Measurements from ENCODE around the gene PRSS3. TPM values are rescaled to one million over a fixed set of nuclear protein-coding genes. Genes with fewer than 3 reads are reported as not detected.
"Not testable (repeated sequence)": the region's sequence is repeated elsewhere in the genome, so short reads cannot be mapped to it uniquely, and the experiment has no call there.

The PRSS3 gene
- total RNA-seq, 3 donors from 2014 or later: 0.76 to 1.3 (median 0.82) TPM

DNA sequence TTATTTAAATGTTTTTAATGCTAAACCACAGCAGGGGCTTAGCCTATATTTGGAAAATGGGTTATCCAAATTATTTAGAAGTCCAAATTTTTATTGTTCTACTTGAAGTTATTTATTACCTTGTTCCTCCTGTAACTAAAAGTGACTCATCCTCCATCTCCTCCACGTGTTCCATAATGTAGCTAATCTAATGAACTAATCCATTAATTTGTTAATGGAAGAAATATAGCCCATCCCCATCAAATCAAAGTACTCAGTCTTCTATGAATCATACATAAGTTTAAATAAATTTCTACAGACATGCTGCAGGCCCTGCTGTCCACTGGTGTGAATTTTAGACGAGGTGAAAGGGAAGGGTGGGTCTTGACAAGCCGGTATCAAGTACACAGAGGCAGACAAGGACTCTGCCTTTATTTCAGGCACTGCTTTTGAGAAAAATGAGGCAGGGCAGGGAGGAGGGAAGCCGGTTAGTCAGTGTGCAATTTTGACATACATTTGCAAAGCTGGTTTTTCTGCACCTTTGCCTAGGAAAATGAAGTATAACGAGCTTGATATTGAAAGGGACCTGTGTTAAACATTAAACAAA lies 21.2 kb upstream of the PRSS3 start:
- not testable (repeated sequence) for H3K27me3 Mint-ChIP-seq (ENCODE audit: low read depth); H3K9me3 Mint-ChIP-seq; H3K4me3 Mint-ChIP-seq; H3K36me3 Mint-ChIP-seq (ENCODE audit: insufficient read depth); ATAC-seq; H3K4me1 Mint-ChIP-seq (ENCODE audit: low read depth); DNase-seq

DNA sequence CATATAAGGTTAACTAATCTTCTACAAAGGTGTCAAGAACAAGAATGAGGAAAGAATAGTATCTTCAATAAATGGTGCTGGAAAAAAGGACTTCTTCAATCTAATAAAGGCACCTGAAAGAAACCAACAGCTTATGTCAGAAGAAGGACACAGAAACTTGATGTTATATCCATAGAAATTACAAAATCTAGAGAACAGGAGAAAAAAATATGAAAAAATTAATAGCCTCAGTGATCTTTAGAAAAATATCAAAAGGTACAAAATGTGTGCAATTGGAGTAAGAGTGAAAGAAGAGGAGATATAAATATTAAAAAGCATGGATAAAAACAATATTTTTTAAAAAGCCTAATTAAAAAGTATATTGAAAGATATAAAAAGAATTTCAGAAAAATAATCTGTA lies 18.8 kb upstream of the PRSS3 start:
- DNase-seq (no peak), ATAC-seq (no peak)
- no peaks in the 10 kb centered on the region for H3K9me3 Mint-ChIP-seq
- H3K4me1 Mint-ChIP-seq (ENCODE audit: low read depth): peaks cover 3% of the 10 kb centered on the region
- H3K4me3 Mint-ChIP-seq: no peak overlapping the region
- H3K27me3 Mint-ChIP-seq (ENCODE audit: low read depth): no peaks in the 10 kb centered on the region
- no peaks in the 10 kb centered on the region for H3K36me3 Mint-ChIP-seq (ENCODE audit: insufficient read depth)

- ATAC-seq: peak; percentile 84 to 93
- DNase-seq: peak; percentile 26
- no peaks in the 10 kb centered on the region for H3K36me3 Mint-ChIP-seq (ENCODE audit: insufficient read depth)
- H3K4me1 Mint-ChIP-seq (ENCODE audit: low read depth): peaks cover 3% of the 10 kb centered on the region
- no peaks in the 10 kb centered on the region for H3K9me3 Mint-ChIP-seq
- no peaks in the 10 kb centered on the region for H3K27me3 Mint-ChIP-seq (ENCODE audit: low read depth)
- no peak overlapping the region for H3K4me3 Mint-ChIP-seq
Measured at GRCh38 chr9:33778700-33779351, 16.5 kb upstream of the PRSS3 start.

DNA sequence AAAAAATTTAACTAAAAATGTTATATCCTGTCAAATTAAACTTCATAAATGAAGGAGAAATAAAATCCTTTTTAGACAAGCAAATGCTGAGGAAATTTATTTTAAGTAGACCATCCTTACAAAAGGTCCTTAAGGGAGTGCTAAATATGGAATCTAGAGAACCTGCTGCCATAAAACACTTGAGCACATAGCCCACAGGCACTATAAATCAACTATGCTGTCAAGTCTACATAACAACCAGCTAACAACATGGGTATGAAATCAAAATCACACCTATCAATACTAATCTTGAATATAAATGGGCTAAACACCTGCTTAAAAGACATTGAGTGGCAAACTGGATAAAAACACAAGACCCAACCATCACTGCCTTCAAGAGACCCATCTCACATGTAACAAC lies 15.1 kb upstream of the PRSS3 start:
- DNase-seq: no peak
- Mint-ChIP-seq H3K4me1 (ENCODE audit: low read depth) (peaks cover 3% of the 10 kb centered on the region), H3K27me3 (ENCODE audit: low read depth) (no peaks in the 10 kb centered on the region), H3K36me3 (ENCODE audit: insufficient read depth) (no peaks in the 10 kb centered on the region), H3K9me3 (no peaks in the 10 kb centered on the region), H3K4me3 (no peak overlapping the region)
- no peak for ATAC-seq

DNA sequence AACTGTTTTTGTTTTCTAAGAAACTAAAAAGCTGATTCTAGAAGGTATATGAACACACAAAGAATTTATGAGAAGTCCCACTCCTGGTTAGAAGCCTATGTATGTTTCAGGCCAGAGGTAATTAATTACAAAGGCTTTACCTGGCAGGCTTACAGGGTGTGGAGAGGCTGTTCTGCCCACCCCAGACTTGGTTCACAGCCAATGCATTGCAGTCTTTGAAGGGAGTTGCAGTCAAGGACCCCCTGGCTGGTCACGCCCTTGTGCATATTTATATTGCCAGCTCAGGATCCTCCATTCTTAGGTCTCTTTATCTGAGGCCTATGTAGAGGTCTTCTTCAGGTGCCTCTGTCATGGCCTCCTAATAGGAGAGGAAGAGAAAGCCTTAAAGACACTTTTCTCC lies 13.6 kb upstream of the PRSS3 start:
- no peak for ATAC-seq
- H3K4me1 Mint-ChIP-seq (ENCODE audit: low read depth): peaks cover 3% of the 10 kb centered on the region
- peaks cover 2% of the 10 kb centered on the region for H3K27me3 Mint-ChIP-seq (ENCODE audit: low read depth)
- H3K36me3 Mint-ChIP-seq (ENCODE audit: insufficient read depth): no peaks in the 10 kb centered on the region
- DNase-seq: no peak
- no peak overlapping the region for H3K4me3 Mint-ChIP-seq
- no peaks in the 10 kb centered on the region for H3K9me3 Mint-ChIP-seq

GRCh38 chr9:33782395-33783152 lies 12.8 kb upstream of the PRSS3 start:
- H3K4me3 Mint-ChIP-seq: no peak overlapping the region
- no peaks in the 10 kb centered on the region for H3K9me3 Mint-ChIP-seq
- no peak for ATAC-seq
- peaks cover 3% of the 10 kb centered on the region for H3K4me1 Mint-ChIP-seq (ENCODE audit: low read depth)
- no peaks in the 10 kb centered on the region for H3K36me3 Mint-ChIP-seq (ENCODE audit: insufficient read depth)
- no peak for DNase-seq
- peaks cover 2% of the 10 kb centered on the region for H3K27me3 Mint-ChIP-seq (ENCODE audit: low read depth)

DNA sequence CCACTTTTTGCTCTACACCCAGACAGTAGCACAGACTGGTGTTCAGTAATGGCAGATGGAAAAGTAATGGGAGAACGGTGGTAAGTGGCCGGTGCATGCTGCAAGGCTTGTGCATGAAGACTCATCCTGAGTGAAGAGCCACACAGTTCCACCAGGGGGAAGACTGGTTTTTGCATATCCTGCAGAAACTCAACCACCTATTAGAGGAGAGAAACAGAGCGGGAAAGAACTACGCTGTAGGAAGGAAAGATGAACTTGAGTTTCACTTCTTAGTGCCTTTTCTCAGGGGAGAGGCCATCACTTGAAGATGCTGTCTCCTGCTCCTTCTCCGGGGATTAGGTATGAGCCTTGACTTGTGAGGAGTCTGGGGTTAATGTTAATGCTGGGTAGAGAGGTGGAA lies 9.4 kb upstream of the PRSS3 start:
- no peaks in the 10 kb centered on the region for H3K36me3 Mint-ChIP-seq (ENCODE audit: insufficient read depth)
- DNase-seq (no peak), ATAC-seq (no peak)
- H3K4me3 Mint-ChIP-seq: no peak overlapping the region
- H3K9me3 Mint-ChIP-seq: no peaks in the 10 kb centered on the region
- H3K27me3 Mint-ChIP-seq (ENCODE audit: low read depth): peaks cover 3% of the 10 kb centered on the region
- no peaks in the 10 kb centered on the region for H3K4me1 Mint-ChIP-seq (ENCODE audit: low read depth)

DNA sequence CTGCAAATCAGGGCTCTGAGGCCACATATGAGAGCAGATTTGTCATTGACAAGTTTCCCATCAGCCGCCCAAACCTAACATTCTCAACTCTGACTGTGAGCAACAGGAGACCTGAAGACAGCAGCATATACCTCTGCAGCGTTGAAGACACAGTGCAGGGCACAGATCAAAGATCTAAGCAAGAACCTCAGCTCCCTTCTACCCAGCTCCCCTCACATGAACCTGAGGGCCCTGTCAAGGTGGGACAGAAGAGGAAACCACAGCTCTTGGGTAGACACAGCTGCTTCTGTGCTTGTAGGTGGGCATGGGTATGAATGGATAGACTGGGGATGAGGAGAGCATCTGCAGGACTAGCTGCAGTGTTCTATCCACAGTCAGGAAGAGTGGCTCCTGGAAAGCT lies 8.7 kb upstream of the PRSS3 start:
- Mint-ChIP-seq H3K36me3 (ENCODE audit: insufficient read depth) (no peaks in the 10 kb centered on the region), H3K4me3 (no peak overlapping the region), H3K9me3 (no peaks in the 10 kb centered on the region), H3K4me1 (ENCODE audit: low read depth) (no peaks in the 10 kb centered on the region), H3K27me3 (ENCODE audit: low read depth) (peaks cover 7% of the 10 kb centered on the region)
- no peak for DNase-seq
- no peak for ATAC-seq

- no peak overlapping the region for H3K4me3 Mint-ChIP-seq
- no peaks in the 10 kb centered on the region for H3K9me3 Mint-ChIP-seq
- peaks cover 7% of the 10 kb centered on the region for H3K27me3 Mint-ChIP-seq (ENCODE audit: low read depth)
- H3K4me1 Mint-ChIP-seq (ENCODE audit: low read depth): no peaks in the 10 kb centered on the region
- H3K36me3 Mint-ChIP-seq (ENCODE audit: insufficient read depth): no peaks in the 10 kb centered on the region
- DNase-seq: no peak
- ATAC-seq: no peak
Measured at GRCh38 chr9:33787839-33788238, 7.5 kb upstream of the PRSS3 start.

DNA sequence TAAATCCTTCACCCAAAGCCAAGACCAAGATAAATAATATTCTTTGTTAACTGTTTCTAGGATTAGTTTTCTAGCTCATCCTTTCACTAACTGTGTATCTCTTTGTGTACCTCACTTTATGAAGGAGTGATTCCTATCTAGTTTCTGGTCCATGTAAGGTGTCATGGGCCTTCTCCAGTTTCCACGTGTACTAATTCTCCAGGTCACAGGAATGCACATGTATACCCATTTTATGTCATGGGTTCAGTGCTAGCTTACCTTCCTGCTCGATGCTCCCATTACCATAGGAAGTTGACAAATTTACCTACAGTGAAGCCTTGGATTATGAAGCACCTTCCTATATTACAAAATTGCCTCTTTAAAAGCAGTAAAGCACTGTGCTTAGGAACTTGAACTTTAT lies 5.9 kb upstream of the PRSS3 start:
- not testable (repeated sequence) for H3K9me3 Mint-ChIP-seq; H3K4me1 Mint-ChIP-seq (ENCODE audit: low read depth); DNase-seq; H3K27me3 Mint-ChIP-seq (ENCODE audit: low read depth); H3K4me3 Mint-ChIP-seq; ATAC-seq; H3K36me3 Mint-ChIP-seq (ENCODE audit: insufficient read depth)

GRCh38 chr9:33791117-33791516 lies 4.2 kb upstream of the PRSS3 start:
- ATAC-seq (no peak), DNase-seq (no peak)
- no peaks in the 10 kb centered on the region for H3K9me3 Mint-ChIP-seq
- peaks cover 10% of the 10 kb centered on the region for H3K27me3 Mint-ChIP-seq (ENCODE audit: low read depth)
- H3K4me3 Mint-ChIP-seq: no peak overlapping the region
- no peaks in the 10 kb centered on the region for H3K4me1 Mint-ChIP-seq (ENCODE audit: low read depth)
- no peaks in the 10 kb centered on the region for H3K36me3 Mint-ChIP-seq (ENCODE audit: insufficient read depth)

GRCh38 chr9:33793496-33793895 lies 1.9 kb upstream of the PRSS3 start:
- not testable (repeated sequence) for H3K9me3 Mint-ChIP-seq; H3K4me1 Mint-ChIP-seq (ENCODE audit: low read depth); ATAC-seq; H3K36me3 Mint-ChIP-seq (ENCODE audit: insufficient read depth); DNase-seq; H3K4me3 Mint-ChIP-seq
- H3K27me3 Mint-ChIP-seq (ENCODE audit: low read depth): peaks cover 23% of the 10 kb centered on the region

- DNase-seq (no peak), ATAC-seq (peak; percentile 53 to 63)
- Mint-ChIP-seq H3K27me3 (ENCODE audit: low read depth) (peaks cover 27% of the 10 kb centered on the region), H3K36me3 (ENCODE audit: insufficient read depth) (no peaks in the 10 kb centered on the region), H3K4me3 (no peak overlapping the region), H3K4me1 (ENCODE audit: low read depth) (no peaks in the 10 kb centered on the region), H3K9me3 (no peaks in the 10 kb centered on the region)
Measured at GRCh38 chr9:33794560-33794959, 801 bp upstream of the PRSS3 start.

DNA sequence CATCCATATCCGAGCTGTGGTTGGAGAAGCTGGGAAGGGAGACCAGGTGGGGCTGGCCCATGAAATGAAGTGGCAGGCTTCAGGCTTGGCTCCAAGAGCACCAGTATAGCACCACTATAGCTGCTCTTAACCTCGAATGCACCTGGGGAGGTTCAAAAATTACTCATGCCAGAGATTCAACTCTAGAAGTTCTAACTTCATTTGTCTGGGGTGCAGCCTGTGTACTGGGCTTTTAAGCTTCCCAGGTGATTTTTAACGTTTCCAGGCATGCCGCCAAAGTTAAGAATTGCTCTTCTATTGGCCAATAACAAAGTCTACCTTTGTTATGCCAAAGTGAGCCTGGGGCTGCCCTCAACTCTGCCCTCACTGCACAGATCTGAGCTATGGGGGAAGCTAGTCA lies 458 bp downstream of the PRSS3 start:
- Mint-ChIP-seq H3K36me3 (ENCODE audit: insufficient read depth) (no peaks in the 10 kb centered on the region), H3K9me3 (no peaks in the 10 kb centered on the region), H3K27me3 (ENCODE audit: low read depth) (peaks cover 27% of the 10 kb centered on the region), H3K4me3 (no peak overlapping the region), H3K4me1 (ENCODE audit: low read depth) (no peaks in the 10 kb centered on the region)
- ATAC-seq (no peak), DNase-seq (no peak)

- not testable (repeated sequence) for DNase-seq; H3K9me3 Mint-ChIP-seq; H3K4me1 Mint-ChIP-seq (ENCODE audit: low read depth); ATAC-seq; H3K36me3 Mint-ChIP-seq (ENCODE audit: insufficient read depth); H3K4me3 Mint-ChIP-seq
- H3K27me3 Mint-ChIP-seq (ENCODE audit: low read depth): peaks cover 22% of the 10 kb centered on the region
Measured at GRCh38 chr9:33796679-33797078, 1.3 kb downstream of the PRSS3 start.

Measured in activated T-cell treated with anti-CD3 and anti-CD28 coated beads, Interleukin-2, amount 50 U/mL, for 4 hours (primary cell).